Stimulated activated naive B cell treated with anti-CD40 and anti-IgM and Interleukin-4, amounts not matched to agents 10 μg/mL and 1 μg/mL and 100 μg/mL, for 72 hours (primary cell): ENCODE results near the gene PCDHGB6.
"Not testable (repeated sequence)": the region's sequence is repeated elsewhere in the genome, so short reads cannot be mapped to it uniquely, and the experiment has no call there.

Source experiments
- ATAC-seq, 2 donors: fragments of 150-1000 bp; cut with Tn5 transposase; replicated peaks; 2 replicates each; pipeline ENCODE4 v1.10.0; 2021; ENCODE audit warnings: moderate library complexity in 1 of 2
- DNase-seq: peaks from one replicate; pipeline ENCODE4 v3.0.0; 2021
- H3K27ac Mint-ChIP-seq: one replicate; pipeline ENCODE4 v1.8.0; 2022; ENCODE audit warnings: mild to moderate bottlenecking, mixed read lengths
- H3K27me3 Mint-ChIP-seq, 2 donors: one replicate each; pipeline ENCODE4 v1.8.0; 2022; ENCODE audit warnings: mixed read lengths in 2 of 2
- H3K36me3 Mint-ChIP-seq, 2 donors: one replicate each; pipeline ENCODE4 v1.8.0; 2022; ENCODE audit warnings: mixed read lengths in 2 of 2, mild to moderate bottlenecking in 1 of 2
- H3K4me1 Mint-ChIP-seq, 2 donors: one replicate each; pipeline ENCODE4 v1.8.0; 2022; ENCODE audit warnings: mixed read lengths in 2 of 2, mild to moderate bottlenecking in 1 of 2
- H3K4me3 Mint-ChIP-seq, 2 donors: one replicate each; pipeline ENCODE4 v1.8.0; 2022; ENCODE audit warnings: mild to moderate bottlenecking in 2 of 2, mixed read lengths in 2 of 2, moderate library complexity in 1 of 2
- H3K9me3 Mint-ChIP-seq, 2 donors: one replicate each; pipeline ENCODE4 v1.8.0; 2022; ENCODE audit warnings: mixed read lengths in 2 of 2, mild to moderate bottlenecking in 1 of 2

Gene PCDHGB6

DNA sequence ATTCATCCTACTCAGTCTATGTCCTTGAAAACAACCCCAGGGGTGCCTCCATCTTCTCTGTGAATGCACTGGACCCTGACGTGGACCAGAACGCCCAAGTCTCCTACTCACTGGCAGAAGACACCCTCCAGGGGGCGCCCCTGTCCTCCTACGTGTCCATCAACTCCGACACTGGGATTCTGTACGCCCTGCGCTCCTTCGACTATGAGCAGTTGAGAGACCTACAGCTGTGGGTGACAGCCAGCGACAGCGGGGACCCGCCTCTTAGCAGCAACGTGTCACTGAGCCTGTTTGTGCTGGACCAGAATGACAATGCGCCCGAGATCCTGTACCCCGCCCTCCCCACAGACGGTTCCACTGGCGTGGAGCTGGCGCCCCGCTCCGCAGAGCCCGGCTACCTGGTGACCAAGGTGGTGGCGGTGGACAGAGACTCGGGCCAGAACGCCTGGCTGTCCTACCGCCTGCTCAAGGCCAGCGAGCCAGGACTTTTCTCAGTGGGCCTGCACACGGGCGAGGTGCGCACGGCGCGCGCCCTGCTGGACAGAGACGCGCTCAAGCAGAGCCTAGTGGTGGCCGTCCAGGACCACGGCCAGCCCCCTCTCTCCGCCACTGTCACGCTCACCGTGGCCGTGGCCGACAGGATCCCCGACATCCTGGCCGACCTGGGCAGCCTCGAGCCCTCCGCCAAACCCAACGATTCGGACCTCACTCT lies 32.2 kb upstream of the PCDHGB6 start:
- H3K36me3 Mint-ChIP-seq = peaks cover 11 to 13% of the 10 kb centered on the region in 2 donors
- not testable (repeated sequence) for DNase-seq, ATAC-seq, H3K27ac Mint-ChIP-seq, H3K4me1 Mint-ChIP-seq, H3K4me3 Mint-ChIP-seq
- H3K27me3 Mint-ChIP-seq = peaks cover 37 to 66% of the 10 kb centered on the region in 2 donors
- peaks cover 21 to 26% of the 10 kb centered on the region in 2 donors for H3K9me3 Mint-ChIP-seq

- peak within 1 kb of the TSS; percentile 70 to 81 for H3K4me3 Mint-ChIP-seq
- peaks cover 57 to 69% of the 10 kb centered on the region in 2 donors for H3K27me3 Mint-ChIP-seq
- DNase-seq (no peak), ATAC-seq (no peak)
- H3K27ac Mint-ChIP-seq = peak within 1 kb of the TSS; percentile 14
- peaks cover 0 to 4% of the 10 kb centered on the region in 2 donors for H3K4me1 Mint-ChIP-seq
- peaks cover 4 to 5% of the 10 kb centered on the region in 2 donors for H3K36me3 Mint-ChIP-seq
- H3K9me3 Mint-ChIP-seq = peaks cover 7 to 8% of the 10 kb centered on the region in 2 donors
Measured at GRCh38 chr5:141382469-141383294, 25.1 kb upstream of the PCDHGB6 start, which contains the start of gene PCDHGA7. Gene PCDHGA7 (plus strand): TSS chr5:141382742. CDS start chr5:141382900, 158 bp downstream.

DNA sequence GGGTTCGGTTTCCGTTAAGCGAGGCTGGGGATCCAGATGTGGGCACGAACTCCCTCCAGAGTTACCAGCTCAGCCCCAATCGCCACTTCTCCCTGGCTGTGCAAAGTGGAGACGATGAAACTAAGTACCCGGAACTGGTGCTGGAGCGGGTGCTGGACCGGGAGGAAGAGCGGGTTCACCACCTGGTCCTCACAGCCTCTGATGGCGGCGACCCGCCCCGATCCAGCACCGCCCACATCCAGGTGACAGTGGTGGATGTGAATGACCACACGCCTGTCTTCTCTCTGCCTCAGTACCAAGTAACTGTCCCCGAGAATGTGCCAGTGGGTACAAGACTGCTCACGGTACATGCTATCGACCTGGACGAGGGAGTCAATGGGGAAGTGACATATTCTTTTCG lies 24.5 kb upstream of the PCDHGB6 start:
- H3K4me3 Mint-ChIP-seq = peak overlapping the region in 1 of 2 donors; percentile 81

DNA sequence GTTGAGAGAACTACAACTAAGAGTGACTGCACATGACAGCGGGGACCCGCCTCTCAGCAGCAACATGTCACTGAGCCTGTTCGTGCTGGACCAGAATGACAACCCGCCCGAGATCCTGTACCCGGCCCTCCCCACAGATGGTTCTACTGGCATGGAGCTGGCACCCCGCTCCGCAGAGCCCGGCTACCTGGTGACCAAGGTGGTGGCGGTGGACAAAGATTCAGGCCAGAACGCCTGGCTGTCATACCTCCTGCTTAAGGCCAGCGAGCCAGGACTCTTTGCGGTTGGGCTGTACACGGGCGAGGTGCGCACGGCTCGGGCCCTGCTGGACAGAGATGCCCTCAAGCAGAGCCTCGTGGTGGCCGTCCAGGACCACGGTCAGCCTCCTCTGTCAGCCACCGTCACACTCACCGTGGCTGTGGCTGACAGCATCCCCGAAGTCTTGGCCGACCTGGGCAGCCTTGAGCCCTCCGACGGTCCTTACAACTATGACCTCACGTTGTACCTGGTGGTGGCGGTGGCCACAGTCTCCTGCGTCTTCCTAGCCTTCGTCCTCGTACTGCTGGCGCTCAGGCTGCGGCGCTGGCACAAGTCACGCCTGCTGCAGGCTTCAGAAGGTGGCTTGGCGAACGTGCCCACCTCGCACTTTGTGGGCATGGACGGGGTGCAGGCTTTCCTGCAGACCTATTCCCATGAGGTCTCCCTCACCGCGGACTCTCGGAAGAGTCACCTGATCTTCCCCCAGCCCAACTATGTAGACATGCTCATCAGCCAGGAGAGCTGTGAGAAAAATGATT lies 23.2 kb upstream of the PCDHGB6 start:
- peaks cover 71 to 79% of the 10 kb centered on the region in 2 donors for H3K27me3 Mint-ChIP-seq
- no peak for ATAC-seq

More for the DNA sequence above, 24.5 kb upstream of the PCDHGB6 start:
- Mint-ChIP-seq H3K27me3 (peaks cover 58 to 71% of the 10 kb centered on the region in 2 donors), H3K9me3 (peaks cover 8 to 9% of the 10 kb centered on the region in 2 donors), H3K36me3 (peaks cover 4 to 6% of the 10 kb centered on the region in 2 donors), H3K27ac (no peak overlapping the region), H3K4me1 (peaks cover 0 to 4% of the 10 kb centered on the region in 2 donors)
- DNase-seq (no peak), ATAC-seq (no peak)

DNA sequence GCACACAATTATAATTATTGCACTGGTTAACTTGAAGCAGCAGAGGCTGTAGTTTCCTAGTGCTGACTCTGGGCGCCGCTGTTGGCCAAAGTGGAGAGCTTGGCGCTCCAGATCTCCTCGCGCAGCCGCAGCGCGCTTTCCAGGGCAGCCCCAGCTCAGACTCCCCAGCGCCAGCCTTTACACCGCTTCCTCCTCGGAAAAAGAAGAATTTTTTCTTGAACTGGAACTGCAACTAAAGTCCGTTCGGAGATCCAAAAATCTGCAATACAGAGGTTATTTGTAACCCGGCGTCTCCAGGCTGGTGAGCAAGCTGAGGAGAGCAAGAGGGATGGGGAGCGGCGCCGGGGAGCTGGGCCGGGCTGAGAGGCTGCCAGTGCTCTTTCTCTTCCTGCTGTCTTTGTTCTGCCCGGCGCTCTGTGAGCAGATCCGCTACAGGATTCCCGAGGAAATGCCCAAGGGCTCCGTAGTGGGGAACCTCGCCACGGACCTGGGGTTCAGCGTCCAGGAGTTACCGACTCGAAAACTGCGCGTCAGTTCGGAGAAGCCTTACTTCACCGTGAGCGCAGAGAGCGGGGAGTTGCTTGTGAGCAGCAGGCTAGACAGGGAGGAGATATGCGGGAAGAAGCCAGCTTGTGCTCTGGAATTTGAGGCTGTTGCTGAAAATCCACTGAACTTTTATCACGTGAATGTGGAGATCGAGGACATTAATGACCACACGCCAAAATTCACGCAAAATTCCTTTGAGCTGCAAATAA lies 20.1 kb upstream of the PCDHGB6 start, which contains the start of gene PCDHGB4:
Gene PCDHGB4 (plus strand): TSS at position 142 of the 755 bp plus-strand sequence. CDS start 187 bp downstream, at position 329.
- Mint-ChIP-seq H3K9me3 (peaks cover 17 to 19% of the 10 kb centered on the region in 2 donors), H3K27me3 (peaks cover 70 to 85% of the 10 kb centered on the region in 2 donors), H3K36me3 (peaks cover 11 to 19% of the 10 kb centered on the region in 2 donors), H3K4me3 (peak within 1 kb of the TSS; percentile 57 to 68)
- peak in 1 of 2 donors; percentile 34 for ATAC-seq
- not testable (repeated sequence) for DNase-seq, H3K4me1 Mint-ChIP-seq, H3K27ac Mint-ChIP-seq

More for the DNA sequence above, 23.2 kb upstream of the PCDHGB6 start:
- H3K9me3 Mint-ChIP-seq = peaks cover 9 to 10% of the 10 kb centered on the region in 2 donors
- no peak overlapping the region for H3K27ac Mint-ChIP-seq
- no peak for DNase-seq
- H3K36me3 Mint-ChIP-seq = peaks cover 9 to 10% of the 10 kb centered on the region in 2 donors
- no peak overlapping the region for H3K4me3 Mint-ChIP-seq
- H3K4me1 Mint-ChIP-seq = peaks cover 0 to 4% of the 10 kb centered on the region in 2 donors

GRCh38 chr5:141388661-141389060 lies 19.2 kb upstream of the PCDHGB6 start:
- H3K27ac Mint-ChIP-seq = no peak overlapping the region
- DNase-seq (no peak), ATAC-seq (no peak)
- peaks cover 67 to 84% of the 10 kb centered on the region in 2 donors for H3K27me3 Mint-ChIP-seq
- peaks cover 9 to 17% of the 10 kb centered on the region in 2 donors for H3K36me3 Mint-ChIP-seq
- H3K4me3 Mint-ChIP-seq = no peak overlapping the region
- peaks cover 19 to 20% of the 10 kb centered on the region in 2 donors for H3K9me3 Mint-ChIP-seq
- peaks cover 0 to 5% of the 10 kb centered on the region in 2 donors for H3K4me1 Mint-ChIP-seq

DNA sequence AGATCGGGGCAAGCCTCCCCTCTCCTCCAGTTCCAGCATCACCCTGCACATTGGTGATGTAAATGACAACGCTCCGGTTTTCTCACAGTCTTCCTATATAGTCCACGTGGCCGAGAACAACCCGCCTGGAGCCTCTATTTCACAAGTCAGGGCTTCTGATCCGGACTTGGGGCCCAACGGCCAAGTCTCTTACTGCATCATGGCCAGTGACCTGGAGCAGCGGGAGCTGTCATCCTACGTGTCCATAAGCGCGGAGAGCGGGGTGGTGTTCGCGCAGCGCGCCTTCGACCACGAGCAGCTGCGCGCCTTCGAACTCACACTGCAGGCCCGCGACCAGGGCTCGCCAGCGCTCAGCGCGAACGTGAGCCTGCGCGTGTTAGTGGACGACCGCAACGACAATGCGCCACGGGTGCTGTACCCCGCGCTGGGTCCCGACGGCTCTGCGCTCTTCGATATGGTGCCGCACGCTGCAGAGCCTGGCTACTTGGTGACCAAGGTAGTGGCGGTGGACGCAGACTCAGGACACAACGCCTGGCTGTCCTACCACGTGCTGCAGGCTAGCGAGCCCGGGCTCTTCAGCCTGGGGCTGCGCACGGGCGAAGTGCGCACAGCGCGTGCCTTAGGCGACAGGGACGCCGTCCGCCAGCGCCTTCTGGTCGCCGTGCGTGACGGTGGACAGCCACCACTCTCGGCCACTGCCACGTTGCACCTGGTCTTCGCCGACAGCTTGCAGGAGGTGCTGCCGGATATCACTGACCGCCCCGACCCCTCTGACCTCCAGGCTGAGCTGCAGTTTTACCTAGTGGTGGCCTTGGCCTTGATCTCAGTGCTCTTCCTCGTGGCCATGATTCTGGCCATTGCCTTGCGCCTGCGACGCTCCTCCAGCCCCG lies 18.4 kb upstream of the PCDHGB6 start:
- Mint-ChIP-seq H3K27ac (peak overlapping the region; percentile 52), H3K4me3 (no peak overlapping the region), H3K4me1 (peaks cover 0 to 5% of the 10 kb centered on the region in 2 donors), H3K9me3 (peaks cover 23 to 25% of the 10 kb centered on the region in 2 donors), H3K36me3 (peaks cover 13 to 17% of the 10 kb centered on the region in 2 donors), H3K27me3 (peaks cover 67 to 83% of the 10 kb centered on the region in 2 donors)
- ATAC-seq (no peak), DNase-seq (no peak)

GRCh38 chr5:141392429-141393198 lies 15.2 kb upstream of the PCDHGB6 start, which contains the start of gene PCDHGA8:
Gene PCDHGA8 (plus strand): TSS chr5:141392633. CDS start chr5:141392814, 181 bp downstream.
- H3K4me3 Mint-ChIP-seq = peak within 1 kb of the TSS; percentile 2 to 47
- peaks cover 0 to 5% of the 10 kb centered on the region in 2 donors for H3K4me1 Mint-ChIP-seq
- peaks cover 16 to 20% of the 10 kb centered on the region in 2 donors for H3K36me3 Mint-ChIP-seq
- DNase-seq = no peak
- no peak for ATAC-seq
- H3K27me3 Mint-ChIP-seq = peaks cover 62 to 75% of the 10 kb centered on the region in 2 donors
- H3K27ac Mint-ChIP-seq = peak within 1 kb of the TSS; percentile 73
- peaks cover 20 to 22% of the 10 kb centered on the region in 2 donors for H3K9me3 Mint-ChIP-seq

- Mint-ChIP-seq H3K27me3 (peaks cover 60 to 73% of the 10 kb centered on the region in 2 donors), H3K4me1 (peaks cover 0 to 5% of the 10 kb centered on the region in 2 donors), H3K4me3 (no peak overlapping the region), H3K27ac (no peak overlapping the region), H3K9me3 (peaks cover 20 to 22% of the 10 kb centered on the region in 2 donors), H3K36me3 (peaks cover 16 to 20% of the 10 kb centered on the region in 2 donors)
- DNase-seq (no peak), ATAC-seq (no peak)
Measured at GRCh38 chr5:141393267-141393666, 14.6 kb upstream of the PCDHGB6 start.

GRCh38 chr5:141394401-141395187 lies 13.2 kb upstream of the PCDHGB6 start:
- H3K4me3 Mint-ChIP-seq, H3K27ac Mint-ChIP-seq, H3K4me1 Mint-ChIP-seq, ATAC-seq, DNase-seq: not testable (repeated sequence)
- Mint-ChIP-seq H3K27me3 (peaks cover 59 to 72% of the 10 kb centered on the region in 2 donors), H3K36me3 (peaks cover 16 to 17% of the 10 kb centered on the region in 2 donors), H3K9me3 (peaks cover 20 to 23% of the 10 kb centered on the region in 2 donors)
